ENCODE measurements around the gene DNAAF1.
"Not testable (repeated sequence)": the region's sequence is repeated elsewhere in the genome, so short reads cannot be mapped to it uniquely, and the experiment has no call there.

The DNAAF1 gene

GRCh38 chr16:84144859-84145639 is at the start of gene DNAAF1, which contains the start of gene HSDL1:
DNAAF1 (plus strand) TSS chr16:84145308; CDS start chr16:84145441, 133 bp downstream.
HSDL1 (minus strand) TSS chr16:84145177; CDS start chr16:84131321, 13,856 bp downstream.
- peak; percentile 98 for DNase-seq

- no peak for DNase-seq
These were observed 49.6 kb upstream of the DNAAF1 start for GRCh38 chr16:84095466-84095865.

DNA sequence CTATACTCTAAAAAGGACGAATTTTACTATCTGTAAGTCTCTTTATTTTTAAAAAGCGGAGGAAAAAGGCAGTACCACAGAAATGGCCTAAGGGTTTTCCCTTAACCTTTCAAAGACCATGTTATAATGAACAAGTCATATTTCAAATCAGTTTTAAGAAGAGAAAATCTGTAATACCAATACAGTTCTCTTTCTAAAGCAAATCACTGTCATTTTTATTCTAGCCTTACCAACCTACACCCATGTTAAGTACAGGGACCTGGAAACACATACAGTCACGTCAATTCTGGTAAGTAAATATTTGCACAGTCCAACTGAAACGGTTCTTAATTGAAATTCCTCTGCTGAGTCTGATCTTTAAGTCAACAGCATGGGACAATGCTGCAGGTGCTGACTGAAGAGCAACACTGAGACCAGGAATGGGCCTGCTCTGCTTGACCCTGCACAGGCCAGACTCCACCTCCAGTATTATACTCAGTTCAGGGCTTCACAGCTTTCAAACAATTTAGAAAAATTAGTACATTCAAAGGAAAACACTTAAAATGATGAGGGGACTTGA is 48.6 kb upstream of the DNAAF1 start:
- DNase-seq, result no peak

DNA sequence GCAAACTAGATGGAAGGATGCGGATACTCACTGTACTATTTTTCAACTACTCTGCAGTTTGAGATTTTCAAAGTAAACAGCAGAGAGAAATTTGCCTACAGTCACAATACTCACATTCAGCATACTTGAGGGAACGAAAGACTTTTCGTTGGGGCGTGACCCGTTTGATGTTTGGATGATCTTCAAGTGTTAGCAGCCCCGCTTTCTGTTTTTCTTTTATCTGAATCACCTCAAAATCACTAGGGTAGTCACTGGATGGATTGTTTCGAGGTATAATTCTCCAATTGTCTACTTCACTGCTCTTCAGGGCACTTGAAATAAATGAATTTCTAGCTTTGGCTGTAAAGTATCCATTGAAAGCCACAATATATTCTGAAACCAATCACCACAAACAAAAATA is 46.2 kb upstream of the DNAAF1 start:
- no peak for DNase-seq

- no peak for DNase-seq
These were observed 41.4 kb upstream of the DNAAF1 start for GRCh38 chr16:84103678-84104077.

- no peak for DNase-seq
These were observed 40.9 kb upstream of the DNAAF1 start for GRCh38 chr16:84104231-84104630.

DNA sequence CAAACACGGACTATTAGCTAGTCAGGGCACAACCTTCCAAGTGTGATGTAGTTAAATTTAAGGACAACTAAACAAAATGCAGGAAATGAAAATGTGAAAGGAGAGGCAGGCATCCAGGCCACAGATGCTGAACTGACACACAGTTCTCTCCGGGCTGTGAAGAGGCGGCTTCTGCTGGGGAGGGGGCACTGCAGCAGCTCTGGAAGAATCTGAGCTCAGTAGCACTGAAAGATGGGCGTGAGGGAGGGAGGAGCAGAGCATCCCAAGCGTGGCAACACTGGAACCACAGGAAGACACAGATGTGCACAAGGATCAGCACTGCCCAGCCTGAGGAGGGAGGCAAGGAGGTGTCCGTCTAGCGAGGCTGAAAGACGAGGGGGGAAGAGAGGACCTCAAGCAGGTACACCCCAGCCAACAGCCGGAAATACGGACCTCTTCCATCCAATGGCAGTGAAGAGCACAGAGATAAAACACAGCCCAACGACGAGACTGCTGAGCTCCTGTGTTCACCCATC is 39.8 kb upstream of the DNAAF1 start:
- no peak for DNase-seq

DNA sequence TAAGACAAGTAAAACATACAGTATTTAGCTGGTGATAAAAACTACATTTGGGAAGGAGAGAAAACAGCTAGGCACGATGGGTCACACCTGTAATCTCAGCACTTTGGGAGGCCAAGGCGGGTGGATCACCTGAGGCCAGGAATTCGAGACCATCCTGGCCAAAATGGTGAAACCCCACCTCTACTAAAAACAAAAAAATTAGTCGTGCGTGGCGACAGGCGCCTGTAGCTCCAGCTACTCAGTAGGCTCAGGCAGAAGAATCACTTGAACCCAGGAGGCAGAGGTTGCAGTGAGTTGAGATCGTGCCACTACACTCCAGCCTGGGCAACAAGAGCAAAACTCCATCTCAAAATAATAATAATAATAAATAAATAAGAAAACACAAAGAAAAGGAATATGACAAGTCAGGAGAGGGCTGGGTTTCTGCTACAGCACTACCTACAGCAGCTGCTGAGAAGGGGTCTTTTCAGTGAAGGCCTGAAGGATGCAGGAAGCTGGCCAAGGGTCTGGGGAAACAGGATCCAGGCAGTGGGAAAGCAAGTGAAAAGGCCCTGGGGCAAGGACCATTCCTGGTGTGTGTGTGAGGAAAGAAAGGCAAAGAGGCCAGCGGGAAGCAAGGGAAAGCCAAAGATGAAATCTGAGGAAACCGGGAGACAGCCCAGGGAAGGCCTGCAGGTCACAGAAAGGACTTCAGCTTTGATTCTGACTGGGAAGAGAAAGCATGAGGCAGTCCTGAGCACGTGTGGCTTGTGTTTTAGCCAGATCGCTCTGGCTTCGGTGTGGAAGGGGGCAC is 39.0 kb upstream of the DNAAF1 start:
- no peak for DNase-seq

DNA sequence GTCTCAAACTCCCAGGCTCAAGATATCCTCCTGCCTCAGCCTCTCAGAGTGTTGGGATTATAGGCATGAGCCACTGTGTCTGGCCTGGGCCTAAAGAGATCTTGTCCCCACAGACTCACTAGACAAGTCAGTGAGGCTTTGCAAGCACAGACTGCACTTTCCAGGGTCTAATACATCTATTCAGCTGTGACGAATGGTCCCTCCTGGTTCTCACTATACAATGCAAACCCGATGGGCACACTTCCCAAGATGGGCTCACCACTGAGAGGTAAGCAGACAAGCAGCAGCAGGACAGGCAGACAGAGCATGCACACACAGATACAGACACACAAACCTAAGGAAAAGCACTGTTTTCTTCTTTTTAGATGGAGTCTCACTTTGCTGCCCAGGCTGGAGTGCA is 37.2 kb upstream of the DNAAF1 start:
- no peak for DNase-seq

- DNase-seq, result peak; percentile 15
These were observed 35.3 kb upstream of the DNAAF1 start for GRCh38 chr16:84109598-84110335.

- DNase-seq, result no peak
These were observed 34.6 kb upstream of the DNAAF1 start for GRCh38 chr16:84110527-84110926.

DNA sequence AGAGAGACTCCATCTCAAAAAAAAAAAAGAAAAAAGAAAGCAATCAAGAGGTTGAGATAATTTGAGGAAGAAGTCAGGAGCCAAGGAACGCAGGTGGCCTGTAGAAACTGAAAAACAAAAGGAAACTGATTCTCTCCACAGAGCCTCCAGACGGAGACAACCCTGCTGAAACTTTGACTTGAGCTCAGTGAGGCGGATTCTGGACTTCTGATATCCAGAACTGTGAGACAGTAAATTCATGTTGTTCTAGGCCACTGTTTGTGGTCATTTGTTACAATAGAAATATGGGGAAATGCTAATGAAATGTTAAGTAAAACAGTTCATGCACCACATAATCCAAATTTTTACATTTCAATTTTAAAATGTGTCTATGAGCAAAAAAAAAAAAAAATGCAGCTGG is 33.6 kb upstream of the DNAAF1 start:
- no peak for DNase-seq

DNA sequence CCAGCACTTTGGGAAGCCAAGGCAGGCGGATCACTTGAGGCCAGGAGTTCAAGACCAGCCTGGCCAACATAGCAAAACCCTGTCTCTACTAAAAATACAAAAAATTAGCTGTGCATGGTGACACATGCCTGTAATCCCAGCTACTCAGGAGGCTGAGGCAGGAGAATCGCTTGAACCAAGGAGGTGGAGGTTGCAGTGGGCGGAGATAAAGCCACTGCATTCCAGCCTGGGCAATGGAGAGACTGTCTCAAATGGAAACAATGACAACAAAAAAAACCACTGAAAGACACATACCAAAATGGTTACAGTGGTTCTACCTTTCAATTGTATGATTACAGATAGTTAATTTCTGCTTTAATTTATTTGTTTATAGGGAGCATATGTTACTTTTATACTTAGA is 33.2 kb upstream of the DNAAF1 start:
- not testable (repeated sequence) for DNase-seq

GRCh38 chr16:84115919-84116719 is 29.0 kb upstream of the DNAAF1 start:
- DNase-seq, result peak; percentile 31

DNA sequence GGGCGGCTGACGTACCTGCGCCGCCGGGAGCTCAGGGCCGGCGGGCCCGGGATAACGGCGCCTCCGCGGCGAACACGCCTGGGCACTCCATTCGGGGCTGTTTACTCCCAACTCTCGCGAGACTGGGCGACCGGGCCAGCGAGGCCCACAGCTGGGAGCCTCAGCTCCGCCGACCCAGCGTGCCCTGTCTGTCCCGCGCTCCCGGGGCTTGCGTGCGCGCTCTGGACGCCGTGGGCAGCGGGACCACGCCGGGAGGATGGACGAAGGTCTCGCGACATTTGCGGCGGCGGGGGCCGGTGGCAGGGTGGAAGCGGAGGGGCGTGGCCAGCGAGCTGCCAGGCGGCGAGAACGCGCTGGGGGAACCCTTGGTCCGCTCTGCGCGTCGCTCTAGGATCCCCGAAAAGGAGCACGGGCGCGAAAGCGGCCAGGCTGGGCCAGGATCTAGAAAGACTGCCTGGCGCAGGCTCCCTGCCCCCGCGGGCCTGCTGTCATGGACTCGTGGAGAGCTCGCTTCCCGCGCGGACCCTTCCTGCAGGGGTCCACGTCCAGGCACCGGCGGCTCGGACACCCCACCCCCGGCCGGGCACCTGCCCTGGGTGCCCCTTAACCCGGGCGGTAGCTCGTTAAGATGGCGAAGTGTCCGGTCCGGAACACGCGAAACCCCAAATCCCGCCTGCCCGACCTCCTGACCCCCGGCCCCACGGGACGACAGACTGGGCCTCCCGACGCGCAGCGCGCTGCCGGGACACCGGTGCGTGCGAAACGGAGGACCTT is 28.2 kb upstream of the DNAAF1 start, which contains the start of gene MBTPS1:
Gene MBTPS1, minus strand, starts transcription at position 223 of the 774 bp plus-strand sequence. CDS start 15,159 bp downstream, outside the sequence.
- DNase-seq, result peak; percentile 100

DNA sequence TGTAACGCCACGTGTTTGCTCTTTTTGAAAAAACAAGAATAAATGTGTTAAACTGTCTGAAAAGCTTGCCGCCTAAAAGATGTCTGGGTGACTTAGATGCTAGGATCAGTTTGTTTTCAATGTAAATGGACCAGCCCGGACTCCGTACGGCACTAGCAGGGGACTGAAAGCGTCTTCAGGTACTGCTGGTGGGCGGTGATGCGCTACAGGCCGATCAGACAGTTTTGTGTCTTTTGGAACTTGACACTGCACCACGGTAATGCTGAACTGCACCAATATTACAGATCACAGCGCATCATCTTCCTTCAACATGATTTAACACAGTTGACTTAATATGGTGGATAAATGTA is 27.6 kb upstream of the DNAAF1 start:
- DNase-seq, result no peak

DNA sequence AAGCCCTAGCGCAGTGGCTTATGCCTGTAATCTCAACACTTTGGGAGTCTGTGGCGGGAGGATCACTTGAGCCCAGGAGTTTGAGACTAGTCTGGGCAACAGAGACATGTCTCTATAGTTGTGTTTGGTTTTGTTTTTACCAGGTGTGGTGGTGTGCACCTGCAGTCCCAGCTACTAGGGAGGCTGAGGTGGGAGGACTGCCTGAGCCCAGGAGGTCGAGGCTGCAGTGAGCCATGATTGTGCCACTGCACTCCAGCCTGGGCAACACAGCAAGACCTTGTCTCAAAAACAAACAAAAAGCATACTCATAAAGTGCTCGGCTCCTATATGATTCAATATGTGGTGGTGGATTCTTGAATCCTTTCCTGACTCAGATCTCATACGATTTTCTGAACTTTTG is 26.8 kb upstream of the DNAAF1 start:
- not testable (repeated sequence) for DNase-seq

GRCh38 chr16:84119368-84119767 is 25.7 kb upstream of the DNAAF1 start:
- DNase-seq, result no peak

- no peak for DNase-seq
These were observed 25.1 kb upstream of the DNAAF1 start for GRCh38 chr16:84120023-84120422.

GRCh38 chr16:84121007-84121406 is 24.1 kb upstream of the DNAAF1 start:
- no peak for DNase-seq

Data from suppressor macrophage treated with lipopolysaccharide for 4 hours (primary cell).